K562 (cell line): ENCODE results near the gene EGFR. TPM values are rescaled to one million over a fixed set of nuclear protein-coding genes. Genes with fewer than 3 reads are reported as not detected.

Experiments used
- ATAC-seq: fragments of 200-7000 bp; cut with Tn5 transposase; 3 replicates; pipeline ENCODE4 v1.9.1; 2020; ENCODE audit warnings: moderate library complexity
- BruUV-seq: library from RNA; stranded (reverse); fragments of 400-500 nt; replicated peaks from 2 replicates; lab custom pipeline; 2021; lab: Mats Ljungman, UMichigan
- CTCF ChIA-PET: fragments of 300-600 bp; formaldehyde crosslinking; extraction: SDS; loops from one replicate; lab custom pipeline; 2021; ENCODE audit warnings: low intra/inter-chr PET ratio; lab: Yijun Ruan, JAX
- POLR2A ChIA-PET: fragments of 300-600, 350-650 bp; sonication (Branson Sonifier 250); formaldehyde crosslinking; extraction: SDS; loops from one replicate; lab custom pipeline; 2021; ENCODE audit warnings: antibody characterized with exemption, inconsistent platforms; lab: Yijun Ruan, JAX
- DNase-seq, 4 experiments: peaks; one replicate each; pipeline versions ENCODE4 v3.0.0 to v3.0.0-alpha.2; 2011 to 2018; ENCODE audit warnings: low spot score in 3 of 4, mixed read lengths in 3 of 4; ENCODE audit errors: extremely low read depth in 1 of 4
- FAIRE-seq: peaks from 2 replicates; lab custom pipeline; 2011; peaks lifted over from hg19 to GRCh38; lab: Jason Lieb, UNC
- H2AFZ ChIP-seq: 2 replicates; pipeline ENCODE4 v1.6.0; 2011; ENCODE audit warnings: low read depth, low read length, control low read depth, inconsistent platforms
- H3K27ac ChIP-seq: fragments of 200-600 bp; 3 replicates; pipeline ENCODE4 v1.8.0; 2011; ENCODE audit warnings: low read depth, mild to moderate bottlenecking, control low read depth, inconsistent platforms, low read length, moderate library complexity, mixed read lengths; ENCODE audit errors: extremely low read depth
- H3K27me3 ChIP-seq, 2 experiments: fragments of 300-600 bp in 1 of 2; 2 replicates in 1 of 2; 3 replicates in 1 of 2; pipeline versions ENCODE4 v1.6.0 to v1.8.0; 2011; ENCODE audit warnings: inconsistent platforms in 2 of 2, low read length in 2 of 2, mild to moderate bottlenecking in 1 of 2, mixed read lengths in 1 of 2, moderate library complexity in 1 of 2; ENCODE audit not compliant: control insufficient read depth in 2 of 2, insufficient read depth in 2 of 2
- H3K36me3 ChIP-seq: fragments of 300-600 bp; 3 replicates; pipeline ENCODE4 v1.8.0; 2011; ENCODE audit warnings: mild to moderate bottlenecking, low read length, inconsistent platforms; ENCODE audit not compliant: control insufficient read depth, insufficient read depth
- H3K4me1 ChIP-seq, 2 experiments: fragments of 200-600 bp in 1 of 2; replicated peaks in 1 of 2; 2 replicates in 1 of 2; 3 replicates in 1 of 2; pipeline versions ENCODE4 v1.5.1 to v1.8.0; 2011; ENCODE audit warnings: inconsistent platforms in 2 of 2, low read length in 2 of 2, mild to moderate bottlenecking in 1 of 2, mixed read lengths in 1 of 2, moderate library complexity in 1 of 2; ENCODE audit not compliant: control insufficient read depth in 2 of 2, insufficient read depth in 2 of 2
- H3K4me2 ChIP-seq: 2 replicates; pipeline ENCODE4 v1.6.1; 2011; ENCODE audit warnings: low read length, control low read depth, inconsistent platforms, mixed read lengths; ENCODE audit not compliant: insufficient read depth
- H3K4me3 ChIP-seq: fragments of 200-600 bp; sonication (generic), shearing (Covaris generic); 2 replicates; pipeline ENCODE4 v1.5.1; 2016; ENCODE audit warnings: control low read depth, inconsistent platforms
- H3K79me2 ChIP-seq: fragments of 200-600 bp; 3 replicates; pipeline ENCODE4 v1.8.0; 2011; ENCODE audit warnings: low read length, inconsistent platforms; ENCODE audit not compliant: control insufficient read depth, insufficient read depth
- H3K9ac ChIP-seq, 2 experiments: 2 replicates each; pipeline versions ENCODE4 v1.6.0 to v1.6.1; 2011; ENCODE audit warnings: low read depth in 2 of 2, low read length in 2 of 2, control low read depth in 1 of 2, inconsistent platforms in 1 of 2, mild to moderate bottlenecking in 1 of 2, mixed read lengths in 1 of 2; ENCODE audit not compliant: insufficient read depth in 1 of 2
- H3K9me1 ChIP-seq: one replicate; pipeline ENCODE4 v1.6.0; 2011; ENCODE audit warnings: inconsistent platforms, mild to moderate bottlenecking, low read length, moderate library complexity; ENCODE audit not compliant: control insufficient read depth, insufficient read depth
- H3K9me3 ChIP-seq: replicated peaks from 2 replicates; pipeline ENCODE4 v1.5.1; 2011; ENCODE audit warnings: low read depth, low read length, inconsistent platforms; ENCODE audit not compliant: control insufficient read depth, insufficient read depth
- H4K20me1 ChIP-seq: replicated peaks from 2 replicates; pipeline ENCODE4 v1.6.1; 2011; ENCODE audit warnings: low read length, inconsistent platforms, mixed read lengths; ENCODE audit not compliant: control insufficient read depth, insufficient read depth
- CEBPB ChIP-seq: fragments of 450-650 bp; IDR thresholded peaks from 2 replicates; pipeline ENCODE4 v1.6.1; 2016; ENCODE audit warnings: missing genetic modification characterization, missing compliant biosample characterization
- E2F3 ChIP-seq: fragments of 250-450 bp; sonication (Bioruptor Pico); IDR thresholded peaks from 2 replicates; pipeline ENCODE4 v1.4.0; 2020; ENCODE audit warnings: mild to moderate bottlenecking
- NCOA4 ChIP-seq: fragments of 450-650 bp; IDR thresholded peaks from 2 replicates; pipeline ENCODE4 v1.6.1; 2018; ENCODE audit warnings: mild to moderate bottlenecking; ENCODE audit not compliant: partially characterized antibody
- PRPF4 ChIP-seq: fragments of 200-400 bp; formaldehyde crosslinking; IDR thresholded peaks from one replicate; pipeline ENCODE4 v1.6.1; 2017; ENCODE audit warnings: low read length, low read depth, mild to moderate bottlenecking; ENCODE audit not compliant: insufficient read depth, poor library complexity, severe bottlenecking
- RBM34 ChIP-seq: fragments of 200-400 bp; formaldehyde crosslinking; IDR thresholded peaks from 2 replicates; pipeline ENCODE4 v1.6.1; 2018; ENCODE audit warnings: low read length, borderline replicate concordance; ENCODE audit not compliant: insufficient read depth
- SRF ChIP-seq, 2 experiments: fragments of 250-450, 450-650 bp in 1 of 2; sonication (Bioruptor Pico) in 1 of 2; sonication (generic) in 1 of 2; formaldehyde crosslinking; IDR thresholded peaks; 2 replicates each; pipeline versions ENCODE4 v1.5.0 to v1.5.1; 2020 to 2022; ENCODE audit warnings: mild to moderate bottlenecking in 1 of 2, missing genetic modification reagents in 1 of 2
- SRSF9 ChIP-seq: fragments of 200-400 bp; formaldehyde crosslinking; IDR thresholded peaks from 2 replicates; pipeline ENCODE4 v1.6.1; 2017; ENCODE audit warnings: low read depth, low read length, borderline replicate concordance
- ZNF165 ChIP-seq: fragments of 250-450 bp; sonication (Bioruptor Pico); IDR thresholded peaks from 2 replicates; pipeline ENCODE4 v1.4.0; 2020; ENCODE audit warnings: borderline replicate concordance
- ZNF224 ChIP-seq: sonication (generic); formaldehyde crosslinking; IDR thresholded peaks from 2 replicates; pipeline ENCODE4 v1.8.0; 2022; ENCODE audit warnings: mild to moderate bottlenecking, missing genetic modification reagents
- ZNF232 ChIP-seq: sonication (generic); formaldehyde crosslinking; IDR thresholded peaks from 2 replicates; pipeline ENCODE4 v1.8.0; 2022; ENCODE audit warnings: mild to moderate bottlenecking, missing genetic modification reagents
- ZSCAN29 ChIP-seq: fragments of 450-650 bp; IDR thresholded peaks from 2 replicates; pipeline ENCODE4 v1.6.1; 2017
- WGBS: fragments of 100-300 bp; shearing (Covaris generic); methylation state at CpG from one replicate; pipeline ENCODE4 v1.1.6; 2016; ENCODE audit warnings: low coverage, mixed read lengths; ENCODE audit not compliant: insufficient coverage; ENCODE audit errors: missing lambda C conversion rate; 5-methylcytosine and 5-hydroxymethylcytosine counted together
- in situ Hi-C: fragments of 300-500 bp; cut with MboI; formaldehyde crosslinking; loops from 4 replicates; pipeline ENCODE4 v1.15.0; 2018; ENCODE audit warnings: inconsistent platforms, mixed read lengths
- intact Hi-C: fragments of 100-400 bp; cut with micrococcal nuclease; formaldehyde crosslinking; loops from 2 replicates; pipeline ENCODE4 v1.14.2; 2022
- polyA plus RNA-seq, 8 experiments: library from polyadenylated mRNA; depleted of rRNA in 4 of 8; stranded (reverse) in 5 of 8; unstranded in 3 of 8; fragments of >200 nt; fragmentation: Nextera tagmentation in 2 of 8; fragmentation: Illumina TruSeq in 1 of 8; extraction: Ambion mirVana in 2 of 8; extraction: Trizol in 1 of 8; gene quantifications; 2 replicates each; pipeline versions ENCODE4 v1.2.1 to v1.2.3, GENCODE V29; 2011 to 2014; ENCODE audit warnings: inconsistent platforms in 1 of 8, missing spikeins in 1 of 8
- total RNA-seq, 7 experiments: library from RNA; depleted of rRNA in 6 of 7; stranded (reverse); fragments of >200 nt in 6 of 7; fragmentation: Illumina TruSeq in 2 of 7; extraction: Trizol in 2 of 7; gene quantifications; 2 replicates each; pipeline versions ENCODE4 v1.2.1 to v1.2.3, GENCODE V29; 2011 to 2021; ENCODE audit warnings: low replicate concordance in 1 of 7
- TF ChIP-seq, protein P1 (sequence below): fragments of 450-650 bp; IDR thresholded peaks from 2 replicates; pipeline ENCODE4 v1.6.1; 2017; ENCODE audit warnings: antibody characterized with exemption, mild to moderate bottlenecking

The EGFR gene
- total and polyA plus RNA-seq, 9 of the 15 experiments (the other 6 are each of a cell fraction or from before 2014, with no cell fraction given): 0.13 TPM; not detected in 8

- Histone ChIP-seq H3K9me3 (no peaks in the 10 kb centered on the region), H4K20me1 (no peaks in the 10 kb centered on the region; the same call in 1 of the 2 replicates), H3K4me2 (no peak overlapping the region), H3K27me3 (peaks cover 20 to 49% of the 10 kb centered on the region in 2 experiments), H3K4me3 (no peak overlapping the region), H3K9me1 (no peaks in the 10 kb centered on the region), H3K36me3 (no peaks in the 10 kb centered on the region), H3K27ac (no peak overlapping the region), H2AFZ (no peak overlapping the region), H3K4me1 (peaks cover 0 to 6% of the 10 kb centered on the region in 2 experiments; a peak in 1 of 5 replicates), H3K9ac (no peak overlapping the region), H3K79me2 (no peaks in the 10 kb centered on the region)
- TF ChIP-seq RBM34 (no peak), NCOA4 (no peak), ZNF224 (CRISPR knock-in tag) (no peak), E2F3 (no peak)
- BruUV-seq: no TSS peak
- FAIRE-seq: no peak
- POLR2A ChIA-PET: no interaction called here
- intact Hi-C loops: loop anchor here (10.0 kb wide), 1 partner anchor 56 kb away; no protein-coding TSS in a partner anchor
- no peak for ATAC-seq
- 1% methylated on average over 10 of the region's 10 CpGs for WGBS
- in situ Hi-C loops: no loop called here
- CTCF ChIA-PET: no interaction called here
- no peak for DNase-seq
Observed at GRCh38 chr7:55158541-55159382, 139.9 kb downstream of the EGFR start.

DNA sequence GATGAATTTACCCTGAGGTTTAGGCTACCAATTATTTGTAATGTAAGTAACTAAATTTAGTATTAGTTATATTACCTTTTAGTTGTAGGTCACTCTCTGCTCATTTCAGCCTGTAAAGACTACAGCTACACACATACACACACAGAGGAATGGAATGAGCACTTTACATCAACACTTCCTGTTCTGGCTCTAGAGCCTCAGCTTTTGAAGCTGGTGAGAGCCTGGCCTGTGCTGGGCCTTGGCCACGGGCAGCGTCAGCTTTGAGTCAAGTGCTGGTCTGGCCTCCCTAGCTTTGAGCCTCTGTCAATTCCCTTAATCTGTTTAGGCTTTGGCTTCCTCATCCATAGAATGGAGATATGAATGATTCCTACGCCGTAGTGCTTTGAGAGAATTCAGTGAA, 141.7 kb downstream of the EGFR start:
- FAIRE-seq: no peak
- WGBS: 7% methylated on average over 4 of the region's 4 CpGs
- TF ChIP-seq CEBPB (tag): no peak
- TF ChIP-seq SRSF9: no peak
- no peak for TF ChIP-seq PRPF4
- no peak for TF ChIP-seq ZNF232 (CRISPR knock-in tag)
- TF ChIP-seq, protein P1, sequence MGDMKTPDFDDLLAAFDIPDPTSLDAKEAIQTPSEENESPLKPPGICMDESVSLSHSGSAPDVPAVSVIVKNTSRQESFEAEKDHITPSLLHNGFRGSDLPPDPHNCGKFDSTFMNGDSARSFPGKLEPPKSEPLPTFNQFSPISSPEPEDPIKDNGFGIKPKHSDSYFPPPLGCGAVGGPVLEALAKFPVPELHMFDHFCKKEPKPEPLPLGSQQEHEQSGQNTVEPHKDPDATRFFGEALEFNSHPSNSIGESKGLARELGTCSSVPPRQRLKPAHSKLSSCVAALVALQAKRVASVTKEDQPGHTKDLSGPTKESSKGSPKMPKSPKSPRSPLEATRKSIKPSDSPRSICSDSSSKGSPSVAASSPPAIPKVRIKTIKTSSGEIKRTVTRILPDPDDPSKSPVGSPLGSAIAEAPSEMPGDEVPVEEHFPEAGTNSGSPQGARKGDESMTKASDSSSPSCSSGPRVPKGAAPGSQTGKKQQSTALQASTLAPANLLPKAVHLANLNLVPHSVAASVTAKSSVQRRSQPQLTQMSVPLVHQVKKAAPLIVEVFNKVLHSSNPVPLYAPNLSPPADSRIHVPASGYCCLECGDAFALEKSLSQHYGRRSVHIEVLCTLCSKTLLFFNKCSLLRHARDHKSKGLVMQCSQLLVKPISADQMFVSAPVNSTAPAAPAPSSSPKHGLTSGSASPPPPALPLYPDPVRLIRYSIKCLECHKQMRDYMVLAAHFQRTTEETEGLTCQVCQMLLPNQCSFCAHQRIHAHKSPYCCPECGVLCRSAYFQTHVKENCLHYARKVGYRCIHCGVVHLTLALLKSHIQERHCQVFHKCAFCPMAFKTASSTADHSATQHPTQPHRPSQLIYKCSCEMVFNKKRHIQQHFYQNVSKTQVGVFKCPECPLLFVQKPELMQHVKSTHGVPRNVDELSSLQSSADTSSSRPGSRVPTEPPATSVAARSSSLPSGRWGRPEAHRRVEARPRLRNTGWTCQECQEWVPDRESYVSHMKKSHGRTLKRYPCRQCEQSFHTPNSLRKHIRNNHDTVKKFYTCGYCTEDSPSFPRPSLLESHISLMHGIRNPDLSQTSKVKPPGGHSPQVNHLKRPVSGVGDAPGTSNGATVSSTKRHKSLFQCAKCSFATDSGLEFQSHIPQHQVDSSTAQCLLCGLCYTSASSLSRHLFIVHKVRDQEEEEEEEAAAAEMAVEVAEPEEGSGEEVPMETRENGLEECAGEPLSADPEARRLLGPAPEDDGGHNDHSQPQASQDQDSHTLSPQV: no peak
- no peak for TF ChIP-seq ZSCAN29
- no peak for TF ChIP-seq ZNF165 (CRISPR knock-in tag)
- TF ChIP-seq SRF (CRISPR knock-in tag; IDR thresholded peaks at IDR 0.05): no peak

More for the DNA sequence above, 141.7 kb downstream of the EGFR start:
- Histone ChIP-seq H3K4me2 (no peak overlapping the region), H3K27me3 (peaks cover 14 to 41% of the 10 kb centered on the region in 2 experiments), H4K20me1 (no peaks in the 10 kb centered on the region; the same call in 1 of the 2 replicates), H3K9me1 (no peaks in the 10 kb centered on the region), H3K9ac (no peak overlapping the region), H2AFZ (no peak overlapping the region), H3K27ac (no peak overlapping the region), H3K9me3 (no peaks in the 10 kb centered on the region), H3K36me3 (no peaks in the 10 kb centered on the region), H3K79me2 (no peaks in the 10 kb centered on the region), H3K4me3 (no peak overlapping the region), H3K4me1 (peaks cover 0 to 6% of the 10 kb centered on the region in 2 experiments; a peak in 1 of 5 replicates)
- POLR2A ChIA-PET: no interaction called here
- BruUV-seq: no TSS peak
- CTCF ChIA-PET: no interaction called here
- ATAC-seq (no peak), DNase-seq (no peak)
- intact Hi-C loops: no loop called here
- in situ Hi-C loops: no loop called here
